ENCODE results near the gene LRIG1.

Gene LRIG1

DNA sequence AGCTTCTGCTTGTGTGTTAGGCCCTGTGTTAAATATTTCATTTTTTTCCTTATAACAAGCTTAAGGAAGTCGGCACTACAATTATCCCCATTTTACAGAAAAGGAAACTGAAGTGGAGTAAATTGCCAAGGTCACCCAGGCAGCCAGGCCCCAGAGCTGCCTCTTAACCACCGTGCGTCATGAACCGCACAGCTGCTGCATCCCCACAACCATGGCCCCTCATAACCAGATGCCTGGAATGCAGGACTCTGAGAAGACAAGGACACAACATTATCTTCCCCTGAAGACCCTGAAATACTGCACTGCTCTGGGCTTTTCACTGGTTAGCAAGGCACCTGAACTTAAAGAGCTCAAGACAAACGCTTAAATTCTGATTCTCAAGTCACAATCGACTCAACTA lies 14.6 kb downstream of the LRIG1 start:
- no peak for DNase-seq

DNA sequence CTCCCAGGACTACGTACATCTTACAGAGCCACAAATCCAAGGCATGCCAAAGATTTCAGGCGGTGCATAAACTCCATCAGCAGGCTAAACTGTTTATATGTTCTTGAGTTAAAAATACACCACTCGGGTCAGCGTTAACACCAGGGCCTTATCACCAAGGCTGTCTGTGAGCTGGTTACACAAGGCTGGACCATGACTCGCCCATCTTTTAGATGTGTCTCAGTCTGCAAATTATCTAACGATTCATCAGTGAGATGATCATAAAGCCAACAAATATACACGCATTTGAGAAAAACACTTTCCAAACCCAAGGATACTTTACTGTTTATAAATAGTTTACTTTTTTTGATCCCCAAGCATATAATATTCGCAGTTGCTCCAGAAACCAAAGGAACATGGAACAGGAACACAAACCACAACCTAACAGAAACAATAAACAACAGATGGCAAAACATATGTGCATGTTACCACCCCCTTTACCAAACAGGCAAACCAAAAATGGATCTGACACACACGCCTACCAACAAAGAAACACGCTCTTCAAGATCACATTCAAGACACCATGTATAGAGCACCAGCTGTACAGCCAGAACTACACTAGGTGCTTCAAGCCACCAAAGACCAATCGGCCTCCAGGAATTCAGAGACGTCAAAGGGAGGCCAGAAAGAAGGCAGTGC lies 15.4 kb downstream of the LRIG1 start:
- DNase-seq, result peak; percentile 24

DNA sequence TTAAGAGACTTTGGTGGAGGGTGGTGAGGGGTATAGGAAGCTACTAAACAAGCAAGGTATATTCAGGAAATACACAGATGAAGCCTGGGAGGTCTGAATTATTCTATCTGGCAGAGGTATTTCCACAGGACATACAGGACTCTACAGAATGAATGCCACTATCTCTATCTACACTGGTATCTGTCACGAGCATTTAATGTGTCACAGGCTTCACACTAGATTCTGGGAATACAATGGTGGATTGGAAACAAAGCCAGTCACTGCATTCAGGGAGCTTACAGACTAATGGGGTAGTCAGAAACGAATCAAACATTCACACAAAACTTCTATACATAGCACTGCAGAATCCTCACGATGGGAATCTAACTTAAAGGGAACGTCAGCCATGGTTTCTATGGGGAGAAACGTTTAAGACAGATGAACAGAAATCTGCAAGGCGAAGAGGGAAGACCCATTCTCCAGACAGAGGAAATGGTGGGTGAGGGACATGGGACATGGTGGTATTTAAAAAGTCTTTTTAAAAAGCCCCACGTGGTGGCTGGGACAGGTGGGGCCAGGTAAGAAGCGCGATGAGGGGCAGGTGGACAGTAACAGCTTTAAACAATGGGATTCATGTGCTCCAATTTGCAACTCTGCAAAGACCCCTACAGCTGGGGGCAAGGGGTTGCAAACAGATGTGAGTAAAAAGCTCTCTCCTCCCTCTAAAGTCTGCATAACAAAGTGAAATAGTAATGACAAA lies 16.5 kb downstream of the LRIG1 start:
- no peak for DNase-seq

DNA sequence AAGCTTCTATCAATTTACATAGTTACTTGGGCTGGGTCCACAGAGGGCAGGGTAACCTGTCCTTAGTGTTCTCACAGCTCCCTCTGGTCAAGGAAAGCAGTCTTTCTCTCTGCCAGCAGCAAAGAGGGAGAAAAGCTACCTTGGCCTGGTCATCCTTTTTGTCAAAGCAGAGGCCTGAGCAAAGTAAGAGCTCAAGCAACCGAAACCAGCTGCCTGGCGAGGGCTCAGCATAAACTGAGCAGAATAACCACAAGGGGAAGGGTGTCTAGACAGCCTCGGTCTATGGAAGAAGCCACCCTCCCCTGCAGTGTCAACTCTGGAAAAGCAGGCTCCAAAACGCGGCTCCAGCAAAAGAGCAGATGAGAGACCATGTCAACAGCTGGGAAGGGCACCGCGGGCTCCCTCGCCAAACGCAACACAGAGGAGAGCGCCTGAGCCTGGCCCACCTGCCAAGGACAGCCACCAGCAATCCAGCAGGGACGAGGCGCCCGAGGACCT lies 17.4 kb downstream of the LRIG1 start:
- DNase-seq, result no peak

DNA sequence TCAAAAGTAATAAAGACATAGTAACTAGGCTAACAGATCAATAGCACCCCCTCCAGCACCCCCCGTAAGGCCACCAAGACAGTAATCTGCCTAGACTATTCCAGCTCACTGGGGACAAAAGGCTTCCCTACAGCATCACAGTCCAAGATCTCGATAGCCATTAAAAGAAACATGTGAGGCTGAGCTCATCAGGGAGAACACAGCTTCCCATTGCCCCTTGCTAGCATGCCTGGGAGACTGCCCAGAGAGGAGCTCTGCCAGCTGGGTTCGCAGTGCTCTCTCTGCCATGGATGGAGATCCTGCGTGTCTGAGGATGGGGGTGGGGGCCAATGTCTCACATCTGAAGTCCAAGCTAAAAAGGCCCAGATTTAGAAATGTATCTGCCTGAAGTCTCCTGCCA lies 17.8 kb downstream of the LRIG1 start:
- no peak for DNase-seq

DNA sequence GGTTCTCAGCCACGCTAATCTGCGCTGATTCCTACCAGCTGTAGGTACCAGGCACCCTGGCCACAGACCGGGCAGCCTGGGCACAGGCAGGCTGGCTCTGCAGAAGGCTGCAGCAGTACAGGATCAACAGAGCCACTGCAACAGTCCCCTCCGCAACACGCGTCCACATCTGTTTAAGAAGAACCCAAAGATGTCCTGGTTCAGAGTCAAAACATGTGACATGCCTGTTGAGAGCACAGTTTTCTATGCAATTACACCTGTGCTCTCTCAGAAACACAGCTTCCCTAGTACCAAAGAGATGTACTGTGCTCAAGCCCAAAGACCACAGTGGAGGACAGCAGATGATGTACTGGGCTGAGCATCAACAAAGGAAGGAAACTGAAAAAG lies 18.8 kb downstream of the LRIG1 start:
- DNase-seq, result no peak

DNA sequence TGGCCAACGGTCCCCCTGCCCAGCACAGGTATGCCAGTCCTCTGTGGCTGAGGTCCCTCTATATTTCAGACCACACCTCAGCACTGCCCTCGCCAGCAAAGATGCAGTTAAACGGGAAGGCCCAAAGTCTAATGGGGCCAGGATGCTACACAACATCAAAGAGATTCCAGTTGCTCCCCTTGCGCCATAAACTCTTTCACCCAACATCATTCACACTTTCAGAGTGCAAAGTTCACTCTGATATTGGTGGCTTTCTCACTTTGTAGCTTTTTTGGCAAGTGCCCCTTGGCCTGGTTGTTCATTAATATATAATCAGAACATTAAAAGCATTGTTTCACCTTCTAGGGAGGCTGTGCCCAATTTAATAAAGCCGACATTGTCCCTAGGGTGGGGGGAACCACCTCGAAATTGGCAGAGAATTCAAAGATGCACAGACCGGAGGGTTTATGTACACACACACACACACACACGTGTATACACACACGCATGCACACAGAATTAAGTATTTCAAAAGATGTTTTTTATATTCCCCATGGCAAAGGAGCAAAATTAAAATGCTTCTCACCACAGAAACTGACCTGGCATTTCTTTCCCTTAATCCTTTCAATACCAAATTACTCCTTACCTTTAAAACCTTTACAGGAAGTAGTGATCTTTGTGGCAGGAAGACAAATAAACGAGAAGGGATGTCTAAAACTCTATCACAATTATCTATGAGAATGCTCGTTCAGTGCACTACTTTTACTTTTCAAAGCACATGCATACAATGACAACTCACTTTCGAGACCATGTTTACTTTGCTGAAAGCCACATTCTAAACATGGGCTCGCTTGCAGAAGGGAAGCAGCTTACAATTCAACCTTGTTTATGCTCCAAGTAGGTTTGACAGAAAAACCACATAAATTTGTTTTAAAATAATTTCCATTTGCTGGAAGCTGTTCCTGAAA lies 19.5 kb downstream of the LRIG1 start:
- no peak for DNase-seq

DNA sequence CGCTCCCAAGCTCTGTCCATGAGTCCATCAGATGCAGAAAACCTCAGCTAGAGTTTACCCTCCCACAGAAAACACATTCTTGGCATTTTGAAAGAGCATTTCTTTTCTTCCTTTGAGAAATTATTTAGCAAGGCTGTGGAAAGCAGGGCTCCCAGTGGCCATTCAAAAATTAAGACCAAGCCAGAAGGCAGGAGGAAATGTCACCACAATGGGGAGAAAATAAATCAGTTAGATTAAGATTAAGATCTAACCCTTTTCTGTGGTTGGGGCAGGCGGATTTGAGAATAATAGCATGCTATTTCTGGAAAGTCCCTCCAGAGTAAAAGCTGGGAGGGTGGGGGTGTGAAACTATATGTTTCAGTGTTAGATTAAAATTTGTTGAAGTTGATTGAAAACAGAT lies 20.2 kb downstream of the LRIG1 start:
- peak; percentile 45 for DNase-seq

DNA sequence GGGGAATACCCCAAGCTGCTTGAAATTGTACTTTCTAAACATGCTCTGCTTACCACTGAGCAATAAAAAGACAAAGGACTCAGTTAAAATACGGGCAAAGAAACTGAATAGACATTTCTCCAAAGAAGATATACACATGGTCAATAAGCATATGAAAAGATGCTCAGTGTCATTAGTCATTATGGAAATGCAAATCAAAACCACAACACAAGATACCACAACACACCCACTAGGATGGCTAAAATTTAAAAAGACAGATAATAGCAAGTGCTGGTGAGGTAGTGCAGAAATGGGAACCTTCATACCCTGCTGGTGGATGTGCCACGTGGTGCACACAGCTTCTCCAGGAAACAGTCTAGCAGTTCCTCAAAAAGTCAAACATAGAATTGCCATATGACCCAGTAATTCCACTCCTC lies 21.3 kb downstream of the LRIG1 start:
- no peak for DNase-seq

DNA sequence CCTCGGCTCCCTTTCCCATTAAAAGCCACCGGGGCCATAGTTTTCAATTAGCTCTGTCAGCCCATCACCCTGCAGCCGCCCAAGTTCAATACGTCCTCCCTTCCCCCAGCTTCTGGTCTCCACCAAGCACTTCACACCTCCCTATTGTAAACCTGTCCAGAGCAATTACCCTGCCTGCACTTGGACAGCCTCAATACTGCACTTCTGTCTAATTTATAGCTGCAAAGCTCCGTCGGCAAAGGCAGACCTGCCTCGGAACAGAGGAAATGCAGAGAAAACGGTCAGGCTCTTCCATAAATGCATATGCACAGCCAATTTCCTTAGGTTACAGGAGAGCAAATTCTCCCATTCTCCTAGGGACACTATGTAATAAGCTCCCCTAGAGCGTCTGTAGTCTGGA lies 21.9 kb downstream of the LRIG1 start:
- no peak for DNase-seq

DNA sequence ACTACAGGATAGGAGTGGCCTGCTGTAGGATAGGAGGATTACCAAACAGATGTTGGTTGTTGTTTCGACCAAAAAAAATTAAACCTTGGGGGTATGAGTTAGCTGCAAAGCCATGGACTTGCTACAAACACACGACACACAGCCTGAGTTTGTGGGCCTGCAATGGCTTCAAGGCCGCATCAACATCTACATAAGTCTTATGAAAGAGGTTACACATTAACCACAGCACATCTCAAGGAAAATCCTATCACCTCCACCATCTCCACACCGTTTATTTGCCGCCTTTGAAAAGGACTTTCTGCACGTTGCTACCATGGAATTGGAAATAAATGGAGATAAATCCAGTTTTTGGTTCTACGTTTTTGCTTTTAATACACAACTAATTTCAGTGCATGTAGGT lies 23.0 kb downstream of the LRIG1 start:
- DNase-seq, result no peak

DNA sequence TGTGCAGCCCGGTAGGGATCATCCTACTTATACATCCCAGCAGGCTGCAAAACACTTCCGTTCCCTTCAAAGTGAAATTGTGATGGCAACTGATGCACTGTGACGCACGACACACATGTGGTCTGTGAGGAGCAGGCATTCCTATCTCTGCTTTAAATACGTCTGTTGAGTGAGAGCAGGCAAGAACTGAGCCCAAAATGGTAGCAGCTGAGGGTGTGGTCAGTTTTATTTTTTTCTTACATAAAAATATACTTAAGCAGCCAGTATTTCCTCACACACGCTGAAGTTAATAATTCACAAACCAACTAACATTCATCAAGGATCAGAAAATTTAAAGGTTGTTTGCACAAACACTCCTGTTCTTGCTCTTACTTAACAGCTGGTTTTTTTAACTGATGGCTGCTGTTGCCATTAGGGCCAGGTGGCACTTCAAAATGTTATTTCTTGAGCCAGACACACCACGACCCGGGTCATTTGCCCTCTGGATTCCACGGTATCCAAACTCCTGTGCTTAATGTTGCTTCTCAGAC lies 23.9 kb downstream of the LRIG1 start:
- no peak for DNase-seq

DNA sequence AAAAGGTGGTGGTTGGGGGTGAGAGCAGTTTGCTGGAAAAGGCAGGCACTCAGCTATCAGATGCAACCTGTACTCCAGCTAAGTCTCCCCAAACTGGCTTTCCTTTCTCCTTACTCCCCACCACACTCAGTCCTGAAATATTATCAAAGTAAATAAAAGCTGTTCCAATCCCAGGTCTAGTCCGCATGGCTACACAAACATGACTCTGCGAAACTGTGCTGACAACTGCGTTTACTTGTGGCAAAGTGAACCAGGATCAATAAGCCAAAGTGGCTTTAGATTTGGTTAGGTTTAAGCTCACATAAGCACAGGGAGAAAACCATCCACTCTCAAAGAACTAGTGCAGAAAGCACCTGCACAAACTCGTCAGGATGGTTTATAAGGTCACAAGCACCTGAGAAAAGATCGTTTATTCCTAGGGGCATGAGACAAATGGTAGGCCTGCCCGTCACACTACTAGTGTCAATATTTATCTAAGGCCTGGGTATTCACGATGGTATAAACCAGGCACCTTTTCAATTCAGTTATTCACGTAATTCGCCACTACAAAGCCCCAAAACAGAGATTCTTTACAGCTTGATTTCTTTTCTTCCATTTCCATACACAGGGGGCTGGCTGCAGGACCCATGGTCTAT lies 25.3 kb downstream of the LRIG1 start:
- DNase-seq, result no peak

DNA sequence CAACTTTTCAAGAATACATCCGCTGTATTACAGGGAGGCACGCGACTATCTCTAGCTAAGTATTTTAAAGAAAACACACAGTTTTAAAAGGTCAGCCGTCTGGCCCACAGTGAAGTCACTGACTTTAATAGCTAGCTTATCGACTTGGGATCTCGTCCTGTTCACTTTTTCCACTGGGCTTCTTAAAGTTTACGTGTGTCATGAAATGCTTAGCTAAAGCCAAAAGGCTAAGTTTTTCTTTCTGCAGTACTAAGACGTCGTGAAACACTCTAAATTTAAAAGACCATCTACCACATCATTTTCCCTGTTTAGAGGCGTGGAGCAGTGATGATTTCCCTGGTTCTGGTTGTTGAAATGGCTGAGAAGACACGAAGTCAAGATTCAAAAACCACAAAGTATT lies 27.1 kb downstream of the LRIG1 start:
- no peak for DNase-seq

DNA sequence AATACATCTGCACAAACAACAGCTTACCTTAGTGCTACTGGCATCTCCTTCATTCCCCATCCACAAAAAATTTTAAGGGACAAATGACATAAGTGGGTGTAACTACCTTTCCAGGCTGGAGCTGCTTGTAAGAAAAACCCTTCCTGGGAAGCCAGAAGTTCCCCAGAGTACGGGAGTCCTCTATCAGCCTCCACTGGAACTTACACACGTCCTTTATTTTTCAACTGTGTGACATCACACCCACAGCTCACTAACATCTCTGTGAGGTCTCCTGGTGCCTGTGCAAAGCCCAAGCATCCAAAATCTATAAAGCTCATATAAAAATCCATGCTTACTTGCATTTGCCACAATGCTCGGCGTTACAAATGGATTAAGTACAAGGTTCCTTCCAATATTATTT lies 27.6 kb downstream of the LRIG1 start:
- no peak for DNase-seq

DNA sequence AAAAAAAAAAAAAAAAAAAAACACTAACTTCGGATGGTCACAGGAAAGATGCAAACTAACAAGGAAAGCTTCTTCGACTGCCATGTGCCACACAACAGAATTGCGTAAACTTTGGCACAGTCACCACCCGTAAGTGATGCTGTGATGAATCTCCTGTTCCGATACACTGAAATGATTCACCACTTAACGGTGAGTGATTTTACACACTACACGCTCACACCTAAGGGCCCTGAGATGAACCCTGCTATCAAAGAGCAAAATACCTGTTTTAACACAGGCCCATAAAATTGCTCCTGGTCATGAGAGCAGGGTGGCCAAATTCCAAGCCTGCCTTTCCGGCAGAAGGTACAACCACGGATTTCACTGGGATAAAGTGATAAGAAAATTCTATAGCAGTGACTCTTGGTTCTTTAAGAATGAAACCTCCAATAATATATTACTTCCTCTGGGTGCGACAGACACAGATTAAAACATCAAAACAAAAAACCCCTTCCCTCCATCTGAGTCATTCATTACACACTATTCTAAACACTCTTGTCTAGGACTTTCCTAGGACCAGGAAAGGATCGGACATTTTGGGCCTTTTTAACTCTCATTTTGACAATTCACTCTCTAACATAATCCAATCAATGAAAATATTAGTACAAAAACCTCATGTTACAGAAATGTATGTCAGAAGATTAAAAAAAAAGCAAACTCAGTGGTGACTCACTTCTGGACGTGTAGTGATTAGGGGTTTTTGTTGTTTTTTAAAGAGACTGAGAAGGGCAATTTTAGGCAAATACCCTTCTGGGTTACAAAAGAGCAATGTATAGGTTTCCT lies 28.3 kb downstream of the LRIG1 start:
- no peak for DNase-seq

DNA sequence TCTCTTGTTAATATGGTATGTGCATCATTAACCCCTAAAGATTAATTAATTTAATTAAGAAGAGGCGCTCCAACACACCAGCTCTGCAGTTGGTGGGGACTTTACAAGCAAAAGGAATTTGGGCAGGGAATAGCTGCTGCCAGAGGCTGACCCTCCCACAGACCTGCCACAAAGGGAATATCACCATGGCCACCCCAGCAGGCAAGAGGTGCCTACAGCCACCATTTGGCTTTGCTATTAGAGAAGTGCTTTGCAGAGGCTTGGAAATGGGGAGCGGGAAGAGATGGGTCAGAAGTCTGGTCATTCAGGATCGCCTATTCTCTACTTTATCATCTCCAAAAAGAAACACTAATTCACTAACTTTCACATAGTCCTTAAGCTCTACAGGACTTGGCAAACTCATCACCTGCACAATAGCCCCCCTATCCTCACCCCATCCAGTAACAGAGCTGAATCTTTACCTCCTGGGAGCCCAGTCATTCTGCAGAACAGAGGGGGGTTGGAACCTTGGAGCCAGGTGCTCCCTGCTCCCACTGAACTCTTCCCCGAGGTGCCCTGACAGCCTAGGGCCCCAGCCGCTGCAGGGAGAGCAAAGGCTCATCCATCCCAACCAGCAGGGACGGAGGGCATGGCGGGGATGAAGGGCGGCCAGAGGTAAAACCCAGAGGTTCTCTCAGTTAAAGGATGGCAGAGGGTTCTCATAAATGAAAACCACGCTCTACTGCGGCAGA lies 29.7 kb downstream of the LRIG1 start:
- DNase-seq, result no peak

DNA sequence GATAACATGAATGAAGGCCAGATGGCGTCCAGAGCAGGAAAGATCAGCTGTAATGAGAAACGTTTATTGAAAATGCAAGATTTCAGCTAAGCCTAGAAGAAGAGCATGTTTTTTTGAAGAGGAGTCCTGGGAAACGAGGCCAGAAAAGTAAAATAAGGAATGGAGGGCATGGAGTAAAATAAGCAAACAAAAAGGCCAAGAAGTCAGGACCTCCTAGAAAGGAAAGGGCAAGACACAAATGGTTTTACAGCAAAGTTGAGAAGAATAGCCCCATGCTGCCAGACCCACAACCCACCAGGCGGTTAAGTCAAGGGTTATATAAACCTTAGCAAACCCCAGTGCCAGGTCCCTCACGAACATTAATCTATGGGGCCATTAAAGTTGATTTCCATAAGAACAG lies 30.5 kb downstream of the LRIG1 start:
- DNase-seq, result no peak

DNA sequence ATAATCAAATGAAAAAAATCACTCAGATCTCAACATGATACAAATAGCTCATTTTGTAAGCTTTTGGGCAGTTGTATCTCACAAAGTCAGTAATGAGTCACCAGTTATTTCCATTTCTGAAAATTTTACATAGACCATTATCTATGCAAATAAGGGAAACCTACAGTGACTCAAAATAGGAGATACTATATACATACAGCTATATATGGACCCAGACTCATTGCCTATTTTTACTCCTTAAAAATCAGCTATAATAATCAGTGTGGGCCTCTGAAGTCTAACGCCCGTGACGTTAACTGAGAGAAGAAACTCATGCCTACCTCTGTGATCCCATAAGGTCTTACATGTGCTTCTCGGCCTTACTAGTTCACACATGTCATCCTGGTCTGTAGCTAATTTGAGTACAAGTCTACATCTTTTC lies 31.6 kb downstream of the LRIG1 start:
- DNase-seq, result no peak

DNA sequence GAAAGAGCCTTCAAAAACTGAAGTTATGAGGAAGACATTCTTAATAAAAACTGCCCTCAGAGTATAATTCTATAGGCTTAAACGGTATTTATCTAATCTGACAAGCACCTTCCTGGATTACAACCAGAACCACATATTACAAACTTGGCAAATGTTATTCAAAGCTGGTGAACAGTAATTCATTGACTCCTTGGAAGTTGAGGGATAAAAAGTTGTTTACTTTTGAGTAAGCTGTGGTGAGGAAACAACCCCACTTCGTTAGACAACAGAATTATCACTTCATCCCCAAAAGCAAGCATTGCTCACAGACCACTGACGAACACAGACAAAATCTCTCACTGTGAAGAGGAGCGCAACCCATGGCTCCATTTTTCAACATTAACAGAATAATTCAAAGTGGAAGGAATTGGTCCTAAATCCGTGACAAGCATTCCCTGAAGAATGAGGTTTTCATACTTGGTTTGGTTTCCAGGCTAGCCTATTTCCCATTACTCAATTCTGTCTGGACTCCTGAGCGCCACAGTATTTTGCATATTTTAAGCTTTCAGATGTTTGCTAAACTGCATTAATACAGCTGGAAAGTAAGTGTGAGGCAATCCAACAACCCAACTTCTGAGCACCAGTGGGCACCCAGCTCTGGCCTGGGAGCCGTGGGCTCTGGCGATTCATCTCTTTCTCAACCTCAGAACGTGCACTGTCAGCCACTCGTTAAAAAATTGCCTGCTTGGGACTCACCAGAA lies 32.7 kb downstream of the LRIG1 start:
- DNase-seq, result no peak

All from NK-92 treated with Interleukin-12 subunit alpha and Interleukin-12 subunit beta, amount 100 ng/mL, for 24 hours (cell line).